ENCODE data around the gene RYR2.
"Not testable (repeated sequence)": the region's sequence is repeated elsewhere in the genome, so short reads cannot be mapped to it uniquely, and the experiment has no call there.

Gene RYR2

DNA sequence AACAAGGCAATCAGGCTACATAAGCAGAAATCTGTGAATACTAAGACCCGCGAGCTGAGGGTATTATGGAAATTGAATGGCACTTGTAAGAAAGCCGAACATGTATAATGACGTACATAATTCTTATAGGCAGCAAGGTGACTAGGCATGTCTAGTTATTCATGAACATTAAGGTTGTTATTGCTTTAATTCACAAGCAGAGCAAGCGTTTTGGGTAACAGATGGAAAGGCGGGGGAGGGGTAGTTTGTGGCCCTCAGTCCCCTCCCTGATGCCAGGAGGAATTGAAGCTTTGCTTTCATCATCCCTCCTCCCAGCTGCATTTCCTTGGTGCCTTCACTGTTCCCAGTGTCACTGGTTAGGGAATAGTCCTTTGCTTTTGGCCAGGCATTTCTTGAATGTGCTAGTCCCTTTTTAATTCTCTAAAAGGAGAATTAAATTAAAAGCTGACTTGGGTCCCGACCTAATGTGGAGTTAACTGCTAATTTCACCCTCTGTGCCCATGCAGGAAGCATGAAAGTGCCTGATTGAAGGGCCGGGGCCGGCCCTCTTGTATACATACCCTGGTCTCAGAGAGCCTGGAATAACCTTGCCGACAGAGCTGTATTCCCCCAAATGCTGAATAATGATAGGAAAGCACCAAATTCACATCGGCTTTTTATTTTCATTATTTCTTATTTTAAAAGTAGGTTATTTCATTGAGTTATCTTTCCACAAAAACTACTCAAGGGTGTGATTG, 42.5 kb downstream of the RYR2 start:
- DNase-seq (ENCODE audit: low spot score): no peak

DNA sequence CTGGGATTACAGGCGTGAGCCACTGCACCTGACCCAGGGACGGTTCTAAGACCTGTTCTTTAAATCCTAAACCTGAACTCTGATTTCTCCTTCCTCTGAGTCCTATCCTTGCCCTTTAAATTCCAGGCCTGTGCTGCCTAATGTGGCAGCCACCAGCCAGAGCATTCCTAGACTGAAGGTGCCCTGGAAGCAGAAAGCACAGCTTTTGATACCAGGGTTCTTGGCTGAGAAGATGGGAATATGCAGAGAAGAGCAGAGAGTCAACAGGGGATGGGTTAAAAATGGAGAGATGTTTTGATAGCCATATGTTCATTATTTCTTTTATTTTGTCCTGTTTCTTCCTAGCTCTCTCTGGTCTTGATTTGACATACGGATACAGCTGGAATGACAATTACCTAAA, 49.7 kb downstream of the RYR2 start:
- no peak for DNase-seq (ENCODE audit: low spot score)

DNA sequence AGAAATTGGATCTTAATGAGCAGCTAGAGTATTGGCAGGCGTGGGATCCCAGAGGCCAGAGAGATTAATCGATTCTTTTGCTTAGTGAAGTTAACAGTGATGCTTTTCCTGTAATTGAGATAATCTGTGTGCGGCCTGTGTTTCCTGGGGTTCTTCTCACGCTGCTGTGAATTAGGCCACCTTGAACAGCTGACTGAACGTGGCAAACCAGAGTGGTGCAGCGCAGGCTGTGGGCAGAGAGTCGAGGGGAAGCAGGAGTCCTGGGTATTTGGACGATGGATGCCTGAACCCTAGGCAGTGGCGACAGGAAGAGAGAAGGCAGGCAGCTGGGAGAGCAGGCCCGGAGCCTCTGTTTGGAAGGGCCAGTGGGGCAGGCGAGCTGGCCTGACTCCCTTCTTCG, 51.7 kb downstream of the RYR2 start:
- DNase-seq (ENCODE audit: low spot score): no peak

DNA sequence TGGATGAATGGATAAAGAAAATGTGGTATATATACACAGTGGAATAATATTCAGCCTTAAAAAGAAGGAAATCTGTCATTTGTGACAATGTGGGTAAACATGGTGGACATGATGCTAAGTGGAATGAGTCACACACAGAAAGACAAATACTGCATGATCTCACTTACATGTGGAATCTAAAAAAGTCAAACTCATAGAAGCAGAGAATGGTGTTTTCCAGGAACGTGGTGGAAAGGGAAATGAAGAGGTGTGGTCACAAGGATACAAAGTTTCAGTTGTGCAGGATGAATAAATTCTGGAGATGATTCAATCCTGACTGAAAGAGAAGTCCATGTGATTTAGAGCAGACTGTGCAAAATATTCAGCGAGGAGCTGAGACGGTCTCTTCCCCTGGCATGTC, 56.6 kb downstream of the RYR2 start:
- DNase-seq (ENCODE audit: low spot score): no peak

DNA sequence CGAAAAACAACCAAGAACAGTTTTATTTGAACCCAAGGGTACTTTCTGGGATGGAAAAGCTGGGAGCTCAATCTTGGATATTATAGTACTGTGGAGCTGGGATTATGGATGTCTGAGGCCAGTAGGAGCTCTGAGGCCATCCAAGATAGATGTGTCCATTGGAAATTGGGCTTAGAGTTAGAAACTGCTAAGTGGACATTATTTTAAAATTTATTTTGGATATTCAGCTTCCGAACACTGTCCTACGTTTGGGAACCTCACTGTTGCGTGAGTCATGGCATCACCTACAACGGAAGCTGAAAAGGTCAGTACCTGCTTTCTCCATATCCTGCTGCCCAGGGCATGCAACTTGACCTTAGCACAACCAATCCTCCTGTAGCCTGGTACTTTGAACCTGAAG, 61.0 kb downstream of the RYR2 start:
- no peak for DNase-seq (ENCODE audit: low spot score)

DNA sequence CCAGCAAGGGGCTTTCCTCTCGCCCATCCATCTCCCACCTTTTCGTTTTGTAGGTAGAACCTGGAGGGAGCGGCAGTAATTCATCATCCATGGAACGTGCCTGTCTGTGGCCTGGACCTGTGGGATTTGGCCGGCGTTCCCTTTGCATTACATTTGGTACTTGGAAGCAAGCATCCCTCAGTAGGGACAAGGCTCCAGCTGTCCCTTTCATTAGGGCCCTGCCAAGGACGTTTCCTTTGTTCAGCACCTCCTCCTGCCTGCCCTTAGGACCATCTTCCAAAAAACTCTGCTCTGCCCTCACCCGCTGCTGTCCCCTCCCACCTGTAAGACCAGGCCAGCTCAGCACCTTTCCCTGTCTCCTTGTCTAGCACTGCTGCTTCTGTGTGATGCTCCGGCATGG, 62.1 kb downstream of the RYR2 start:
- no peak for DNase-seq (ENCODE audit: low spot score)

DNA sequence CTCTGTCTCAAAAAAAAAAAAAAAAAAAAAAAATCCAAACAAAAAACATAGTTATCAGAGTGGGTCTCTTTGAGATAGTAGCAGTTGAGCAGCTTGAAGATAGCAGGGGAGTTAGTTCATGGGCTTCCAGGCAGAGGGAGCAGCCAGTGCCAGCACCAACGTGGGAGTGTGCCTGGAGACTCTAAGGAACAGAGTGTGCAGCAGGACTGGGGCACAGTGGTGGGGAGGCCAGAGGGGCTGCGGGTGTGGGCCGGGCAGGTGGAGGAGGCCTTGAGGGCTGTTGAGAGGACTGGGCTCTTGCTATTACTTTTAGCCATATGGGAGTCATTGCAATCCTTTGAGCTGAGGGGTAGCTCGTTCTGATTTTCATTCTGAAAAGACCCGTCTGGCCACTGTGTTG, 63.8 kb downstream of the RYR2 start:
- no peak for DNase-seq (ENCODE audit: low spot score)

DNA sequence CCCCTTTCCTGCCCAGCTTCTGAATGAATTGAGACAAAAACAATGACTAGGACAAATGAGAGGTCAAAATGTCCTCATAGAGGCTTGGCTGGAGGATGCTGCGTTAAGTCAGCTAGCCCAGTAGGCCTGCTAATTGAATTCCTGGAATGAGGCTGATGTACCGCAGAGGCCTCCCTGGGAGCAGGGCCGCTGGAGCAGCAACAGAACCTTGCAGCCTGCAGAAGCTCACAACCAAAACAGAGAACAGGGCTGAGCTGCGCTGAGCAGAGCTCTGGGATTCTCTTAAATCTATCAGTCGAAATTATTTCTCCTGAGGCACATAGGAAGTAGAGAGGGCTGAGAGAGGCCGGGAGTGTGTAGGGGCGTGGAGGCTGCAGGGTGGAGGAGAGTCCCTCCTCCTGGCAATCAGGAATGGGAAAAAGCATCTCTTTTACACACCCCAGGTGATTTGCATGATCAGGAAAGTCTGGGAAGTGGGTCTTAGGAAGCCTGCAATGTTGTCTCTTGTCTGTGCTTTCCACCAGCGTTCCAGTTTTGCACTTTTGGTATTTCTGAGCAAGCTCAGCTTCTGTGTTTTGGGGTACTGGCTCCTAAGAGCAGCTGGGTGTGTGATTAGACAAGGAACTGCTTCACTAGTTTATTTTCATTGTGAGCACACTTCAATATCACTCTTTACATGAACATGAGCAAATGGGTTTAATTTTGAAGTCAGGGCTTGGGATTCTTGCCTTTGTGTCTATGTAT, 66.5 kb downstream of the RYR2 start:
- no peak for DNase-seq (ENCODE audit: low spot score)

DNA sequence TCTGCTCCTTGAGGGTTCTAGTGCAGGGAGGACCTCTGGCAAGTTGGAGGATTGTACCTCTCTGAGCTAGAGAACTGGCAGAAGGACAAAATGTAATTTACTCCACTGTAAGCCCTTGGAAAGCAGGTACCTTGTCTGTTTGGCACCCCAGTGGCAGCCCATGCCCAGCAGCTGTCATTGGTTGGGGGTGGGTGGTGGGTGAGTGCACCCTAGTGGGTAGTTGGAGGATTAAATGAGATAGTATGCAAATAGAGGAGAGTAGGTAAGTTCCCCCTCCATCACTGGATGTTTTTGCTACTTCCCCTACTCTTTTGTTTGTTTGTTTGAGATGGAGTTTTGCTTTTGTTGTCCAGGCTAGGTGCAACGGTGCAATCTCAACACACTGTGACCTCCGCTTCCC, 69.8 kb downstream of the RYR2 start:
- no peak for DNase-seq (ENCODE audit: low spot score)

DNA sequence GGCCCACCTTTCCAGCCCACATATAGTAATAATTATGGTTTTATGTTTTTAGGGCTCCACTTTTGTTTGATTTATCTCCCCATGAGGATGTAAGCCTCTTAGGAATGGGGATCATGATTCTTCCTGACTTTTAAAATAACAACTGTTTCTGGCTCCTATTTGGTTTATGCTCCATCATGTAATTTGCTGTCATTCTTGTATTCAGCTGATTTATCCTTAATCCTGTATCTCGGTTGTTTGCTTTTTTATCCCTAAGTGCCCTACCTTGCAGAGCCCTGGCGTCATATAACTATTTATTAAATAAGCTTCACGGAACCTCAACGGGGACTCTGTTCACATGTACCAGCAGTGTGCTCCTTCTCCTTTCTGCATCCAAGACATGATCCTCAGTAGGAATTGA, 70.7 kb downstream of the RYR2 start:
- no peak for DNase-seq (ENCODE audit: low spot score)

DNA sequence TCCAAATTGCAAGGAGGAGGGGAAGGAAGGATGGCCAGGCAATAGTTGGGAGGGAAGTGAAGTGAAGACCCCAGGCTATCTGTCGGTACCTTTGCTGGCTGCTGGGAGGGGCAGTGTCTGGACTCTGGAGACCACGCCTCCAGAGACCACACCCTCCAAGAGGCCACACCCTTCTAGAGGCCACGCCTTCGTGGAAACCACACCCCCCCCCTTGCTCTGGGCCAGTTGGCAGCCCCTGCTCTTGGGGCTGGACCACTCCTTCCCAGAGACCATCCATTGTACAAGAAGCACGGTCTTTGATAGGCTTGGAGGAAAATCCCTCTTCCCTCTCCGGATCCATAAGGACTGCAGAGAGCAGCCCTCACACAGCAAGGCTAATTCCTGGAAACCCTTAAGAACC, 73.1 kb downstream of the RYR2 start:
- DNase-seq (ENCODE audit: low spot score): no peak

DNA sequence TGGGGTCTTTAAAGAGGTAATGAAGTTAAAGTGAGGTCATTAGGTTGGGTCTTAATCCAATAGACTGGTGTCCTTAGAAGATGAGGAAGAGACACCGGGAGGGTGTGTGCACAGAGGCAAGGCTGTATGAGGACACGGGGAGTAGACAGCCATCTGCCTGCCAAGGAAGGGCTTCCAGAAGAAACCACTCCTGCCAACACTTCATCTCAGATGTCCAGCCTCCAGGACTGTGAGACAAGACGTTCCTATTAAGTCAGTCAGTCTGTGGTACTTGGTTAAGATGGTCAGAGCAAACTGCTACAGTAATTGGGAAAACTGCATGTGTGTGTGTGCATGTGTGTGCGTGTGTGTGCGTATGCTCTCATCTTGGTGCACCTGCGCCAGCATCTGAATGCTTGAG, 77.1 kb downstream of the RYR2 start:
- DNase-seq (ENCODE audit: low spot score): no peak

DNA sequence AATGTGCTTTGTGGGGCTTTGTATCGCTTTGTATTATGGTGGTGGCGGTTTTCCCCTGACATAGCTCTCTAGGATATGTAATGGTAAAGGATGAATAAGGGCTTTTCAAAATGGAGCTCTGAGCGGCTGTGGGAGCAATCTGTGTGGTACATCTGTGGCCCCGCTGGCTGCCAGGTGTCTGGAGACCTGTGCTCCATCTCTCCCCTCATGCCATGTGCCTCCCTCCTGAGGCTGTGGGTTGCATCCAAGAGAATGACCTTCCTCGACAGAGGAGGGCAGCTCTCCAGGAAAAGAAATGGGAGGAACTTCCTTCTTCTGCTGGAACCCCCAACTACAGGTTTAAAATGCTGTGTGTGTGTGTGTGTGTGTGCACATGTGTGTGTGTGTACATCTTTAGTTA, 78.7 kb downstream of the RYR2 start:
- DNase-seq (ENCODE audit: low spot score): no peak

DNA sequence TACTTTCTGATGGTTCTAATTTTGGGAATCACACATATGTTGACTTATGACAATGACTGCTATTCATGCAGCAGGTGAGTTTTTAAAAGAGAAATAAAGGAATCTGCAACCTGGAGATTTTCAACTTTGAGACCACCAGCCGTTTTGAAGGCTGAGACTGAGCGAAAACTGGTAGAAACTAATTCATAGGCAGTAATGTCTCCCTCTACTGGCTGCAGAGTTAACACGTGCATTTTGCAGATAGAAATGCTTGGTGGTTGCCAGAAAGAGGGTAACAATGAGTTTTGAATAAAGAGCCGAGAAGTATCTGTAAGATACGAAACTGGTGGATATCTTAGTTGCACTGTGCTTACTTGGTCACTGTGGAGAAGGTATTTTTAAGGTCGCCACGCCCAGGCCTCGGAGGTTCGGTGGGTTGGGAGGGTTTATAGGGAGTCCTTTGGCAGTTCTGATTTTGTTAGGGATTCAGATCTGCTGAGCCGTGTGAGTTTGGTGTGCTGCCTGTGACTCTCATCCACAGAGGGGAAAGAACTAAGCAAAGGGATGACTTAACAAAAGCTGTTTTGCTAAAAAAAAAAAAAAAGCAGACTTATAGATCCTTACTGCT, 83.0 kb downstream of the RYR2 start:
- no peak for DNase-seq (ENCODE audit: low spot score)

DNA sequence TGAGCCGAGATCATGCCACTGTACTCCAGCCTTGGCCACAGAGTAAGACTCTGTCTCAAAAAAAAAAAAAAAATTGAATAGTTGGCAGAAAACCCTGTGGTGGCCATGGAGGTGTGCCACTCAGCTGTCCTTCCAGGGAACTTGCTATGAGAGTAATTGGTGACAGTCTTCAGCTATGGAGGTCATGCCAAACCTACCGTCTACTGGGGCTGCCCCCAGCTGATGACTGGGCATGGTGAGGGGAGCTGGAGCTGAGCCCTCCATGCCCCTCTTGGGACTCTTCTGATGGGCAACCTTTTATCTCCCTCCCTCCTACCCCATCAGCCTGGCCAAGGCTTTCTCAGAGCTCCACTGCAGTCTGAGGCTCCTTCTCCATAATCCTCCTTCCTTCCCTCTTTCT, 84.2 kb downstream of the RYR2 start:
- no peak for DNase-seq (ENCODE audit: low spot score)

DNA sequence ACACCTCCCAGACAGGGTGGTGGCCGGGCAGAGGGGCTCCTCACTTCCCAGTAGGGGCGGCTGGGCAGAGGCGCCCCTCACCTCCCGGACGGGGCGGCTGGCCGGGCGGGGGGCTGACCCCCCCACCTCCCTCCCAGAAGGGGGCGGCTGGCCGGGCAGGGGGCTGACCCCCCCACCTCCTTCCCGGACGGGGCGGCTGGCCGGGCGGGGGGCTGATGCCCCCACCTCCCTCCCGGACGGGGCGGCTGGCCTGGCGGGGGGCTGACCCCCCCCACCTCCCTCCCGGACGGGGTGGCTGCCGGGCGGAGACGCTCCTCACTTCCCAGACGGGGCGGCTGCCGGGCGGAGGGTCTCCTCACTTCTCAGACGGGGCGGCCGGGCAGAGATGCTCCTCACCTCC, 85.3 kb downstream of the RYR2 start:
- DNase-seq (ENCODE audit: low spot score): not testable (repeated sequence)

DNA sequence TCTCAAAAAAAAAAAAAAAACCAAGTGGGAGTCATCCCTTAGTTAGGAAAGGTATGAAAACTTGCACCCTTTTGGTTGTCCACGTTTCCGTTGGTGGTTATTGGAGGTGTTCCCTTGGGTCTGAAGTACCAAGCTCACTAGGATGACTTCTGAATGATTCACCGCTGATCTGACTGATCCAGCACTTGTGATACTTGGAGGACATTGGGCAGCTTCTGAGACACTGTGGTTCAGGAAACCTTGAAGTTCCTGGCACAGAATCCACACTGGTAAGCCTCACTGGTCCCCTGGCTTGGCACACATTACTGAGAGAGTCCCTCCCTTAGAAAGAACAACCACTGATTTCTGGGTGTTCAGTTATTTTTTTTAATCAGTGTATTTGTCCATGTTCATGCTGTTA, 91.9 kb downstream of the RYR2 start:
- no peak for DNase-seq (ENCODE audit: low spot score)

DNA sequence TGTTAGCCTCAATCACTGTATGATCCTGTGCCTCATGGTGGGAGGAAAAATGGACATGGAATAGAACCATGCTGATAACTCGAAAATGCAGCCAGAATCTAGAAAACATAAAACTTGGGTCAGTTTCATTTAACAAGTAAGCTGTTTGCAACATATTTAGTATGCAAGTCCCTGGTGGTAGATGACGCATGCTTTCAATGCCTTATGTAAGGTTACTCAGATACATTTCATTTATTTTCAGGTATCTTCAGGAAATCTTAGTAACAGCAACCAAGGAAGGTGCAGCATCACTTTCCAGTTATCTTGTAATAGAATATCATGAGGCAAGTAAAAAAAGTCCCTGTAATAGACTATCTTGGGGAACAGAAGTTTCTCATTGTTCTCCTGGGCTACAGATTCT, 92.9 kb downstream of the RYR2 start:
- DNase-seq (ENCODE audit: low spot score): no peak

DNA sequence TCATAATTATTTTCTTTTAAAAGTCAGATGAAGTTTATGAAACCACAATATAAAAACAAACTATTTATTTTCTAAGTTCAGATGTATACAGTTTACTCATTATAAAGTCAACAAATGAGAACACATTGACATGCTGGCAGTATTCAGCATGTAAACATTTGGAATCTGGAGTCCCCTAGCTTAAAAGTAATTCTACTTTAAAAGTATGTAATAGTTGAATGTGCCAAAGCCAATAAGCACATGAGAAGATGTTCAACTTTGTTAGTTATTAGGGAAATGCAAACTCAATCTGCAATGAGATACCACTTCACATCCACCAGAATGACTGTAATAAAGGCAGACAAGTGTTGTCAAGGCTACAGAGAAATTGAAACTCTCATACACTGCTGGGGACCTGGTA, 96.6 kb downstream of the RYR2 start:
- DNase-seq (ENCODE audit: low spot score): no peak

DNA sequence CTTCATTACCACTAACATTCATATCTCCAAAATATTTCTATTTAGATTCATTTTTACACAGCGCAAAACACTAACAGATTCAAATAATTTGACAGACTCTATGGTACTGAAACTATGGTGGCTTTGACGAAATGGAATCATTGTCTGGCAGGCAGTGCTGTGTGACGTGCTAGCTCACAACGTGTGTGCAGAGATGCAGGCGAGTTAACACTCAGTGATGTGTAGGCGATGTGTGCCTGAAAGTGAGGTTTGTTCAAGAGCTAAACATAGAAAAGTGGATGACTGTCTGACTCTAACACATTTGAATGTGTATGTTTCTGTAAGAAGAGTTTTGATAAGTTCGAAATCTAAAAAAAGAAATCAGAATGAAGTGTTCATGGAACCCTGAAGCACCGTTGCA, 97.7 kb downstream of the RYR2 start:
- no peak for DNase-seq (ENCODE audit: low spot score)

DNA sequence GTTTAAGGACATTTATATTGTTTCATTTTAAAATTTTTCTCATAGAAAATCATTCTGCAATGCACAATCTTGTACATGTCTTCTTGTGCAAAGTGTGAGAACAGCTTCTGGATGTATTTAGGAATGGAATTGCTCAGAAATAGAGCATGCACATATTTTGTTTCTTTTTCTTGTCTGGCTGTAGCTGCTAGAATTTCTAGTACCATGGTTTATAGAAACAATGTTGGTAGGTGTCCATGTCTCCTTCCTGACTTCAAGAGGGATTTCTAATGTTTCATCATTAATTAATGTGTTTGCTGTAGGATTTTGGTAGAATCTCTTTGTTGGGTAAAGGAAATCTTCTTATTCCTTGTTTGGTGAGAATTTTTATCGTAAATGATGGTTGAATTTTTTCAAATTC, 99.0 kb downstream of the RYR2 start:
- DNase-seq (ENCODE audit: low spot score): no peak

DNA sequence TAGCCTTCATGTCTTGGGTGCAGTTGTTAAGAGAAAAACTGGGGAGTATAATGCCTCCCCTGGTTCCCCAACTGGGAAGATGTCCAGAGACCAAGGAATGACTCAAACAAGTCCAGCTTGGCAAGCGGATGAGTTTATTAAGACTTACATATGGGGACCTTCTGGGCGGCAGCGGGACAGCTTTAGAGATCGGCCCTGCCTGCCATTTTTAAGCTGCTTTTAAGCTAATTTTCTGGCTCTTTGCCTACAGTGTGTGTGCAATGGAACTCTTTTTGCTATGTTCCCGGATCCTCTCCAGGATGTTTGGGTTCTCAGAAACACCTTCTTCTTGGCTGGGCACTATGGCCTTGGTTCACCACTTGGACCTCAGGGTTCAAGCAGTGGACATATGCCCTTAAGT, 99.5 kb downstream of the RYR2 start:
- no peak for DNase-seq (ENCODE audit: low spot score)

DNA sequence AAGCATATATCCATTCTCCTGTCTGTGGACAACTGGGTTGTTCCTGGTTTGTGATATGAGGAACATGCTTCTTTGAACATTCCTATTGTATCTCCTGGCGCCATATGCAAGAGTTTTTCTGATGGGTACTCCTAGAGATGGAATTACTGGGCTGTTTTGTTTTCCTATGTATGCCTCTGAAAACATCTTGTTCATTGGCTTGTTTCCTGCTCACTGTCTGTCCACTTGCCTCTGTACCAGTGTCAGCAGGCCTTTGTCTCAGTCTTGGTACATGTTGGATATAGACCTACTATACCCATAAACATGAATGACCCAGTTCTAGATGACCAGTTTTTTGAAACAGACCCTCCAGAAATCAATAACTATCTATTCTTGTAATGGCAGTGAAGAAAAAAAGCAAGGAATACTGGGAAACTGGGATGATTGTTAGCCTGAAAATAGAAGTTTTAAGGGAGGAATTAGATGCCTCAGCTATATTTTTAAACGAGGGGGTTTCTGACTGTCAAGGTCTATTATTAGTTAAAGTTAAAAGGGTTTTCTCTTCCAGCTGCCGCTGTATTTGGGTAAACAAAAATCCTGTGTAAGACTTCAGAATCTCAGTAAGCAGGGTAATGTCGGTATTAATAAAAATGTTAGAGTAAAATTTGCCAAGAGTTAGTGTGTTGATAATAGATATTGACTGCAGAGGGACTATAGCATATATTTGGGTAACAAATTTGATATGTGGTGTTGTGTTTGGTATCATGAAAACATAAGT, 103.6 kb downstream of the RYR2 start:
- DNase-seq (ENCODE audit: low spot score): no peak

Measured in pons (tissue), 1 donor.